B cell (primary cell): ENCODE measurements around the gene TIMELESS.

Experiments used
- EZH2 ChIP-seq: IDR thresholded peaks from 2 replicates; pipeline ENCODE4 v1.6.1; 2012; ENCODE audit warnings: borderline replicate concordance, low read depth, mild to moderate bottlenecking, moderate library complexity, low read length; ENCODE audit not compliant: insufficient read depth, poor library complexity, severe bottlenecking
- TF ChIP-seq, protein P1 (sequence below): fragments of 200-600 bp; IDR thresholded peaks from one replicate; pipeline ENCODE4 v1.8.0; 2022; ENCODE audit warnings: antibody characterized with exemption, mild to moderate bottlenecking

DNA sequence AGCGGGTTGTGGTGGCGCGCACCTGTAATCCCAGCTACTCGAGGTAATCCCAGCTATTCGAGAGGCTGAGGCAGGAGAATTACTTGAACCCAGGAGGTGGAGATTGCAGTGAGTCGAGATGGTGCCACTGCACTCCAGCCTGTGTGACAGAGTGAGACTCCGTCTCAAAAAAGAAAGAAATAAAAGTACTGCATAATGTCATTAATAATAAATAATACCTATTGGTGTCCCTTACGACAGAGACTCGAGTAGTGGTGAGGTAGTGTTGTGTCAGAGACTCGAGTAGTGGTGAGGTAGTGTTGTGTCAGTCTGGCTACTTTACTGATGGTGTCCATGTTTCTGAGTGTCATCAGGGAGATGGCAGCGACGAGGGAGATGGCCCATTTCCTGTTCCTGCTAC lies 37.5 kb upstream of the TIMELESS start:
- TF ChIP-seq, protein P1, sequence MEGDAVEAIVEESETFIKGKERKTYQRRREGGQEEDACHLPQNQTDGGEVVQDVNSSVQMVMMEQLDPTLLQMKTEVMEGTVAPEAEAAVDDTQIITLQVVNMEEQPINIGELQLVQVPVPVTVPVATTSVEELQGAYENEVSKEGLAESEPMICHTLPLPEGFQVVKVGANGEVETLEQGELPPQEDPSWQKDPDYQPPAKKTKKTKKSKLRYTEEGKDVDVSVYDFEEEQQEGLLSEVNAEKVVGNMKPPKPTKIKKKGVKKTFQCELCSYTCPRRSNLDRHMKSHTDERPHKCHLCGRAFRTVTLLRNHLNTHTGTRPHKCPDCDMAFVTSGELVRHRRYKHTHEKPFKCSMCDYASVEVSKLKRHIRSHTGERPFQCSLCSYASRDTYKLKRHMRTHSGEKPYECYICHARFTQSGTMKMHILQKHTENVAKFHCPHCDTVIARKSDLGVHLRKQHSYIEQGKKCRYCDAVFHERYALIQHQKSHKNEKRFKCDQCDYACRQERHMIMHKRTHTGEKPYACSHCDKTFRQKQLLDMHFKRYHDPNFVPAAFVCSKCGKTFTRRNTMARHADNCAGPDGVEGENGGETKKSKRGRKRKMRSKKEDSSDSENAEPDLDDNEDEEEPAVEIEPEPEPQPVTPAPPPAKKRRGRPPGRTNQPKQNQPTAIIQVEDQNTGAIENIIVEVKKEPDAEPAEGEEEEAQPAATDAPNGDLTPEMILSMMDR: no peak
- TF ChIP-seq EZH2: no peak
